ENCODE results near the gene RAB28.
"Not testable (repeated sequence)": the region's sequence is repeated elsewhere in the genome, so short reads cannot be mapped to it uniquely, and the experiment has no call there.

The RAB28 gene

DNA sequence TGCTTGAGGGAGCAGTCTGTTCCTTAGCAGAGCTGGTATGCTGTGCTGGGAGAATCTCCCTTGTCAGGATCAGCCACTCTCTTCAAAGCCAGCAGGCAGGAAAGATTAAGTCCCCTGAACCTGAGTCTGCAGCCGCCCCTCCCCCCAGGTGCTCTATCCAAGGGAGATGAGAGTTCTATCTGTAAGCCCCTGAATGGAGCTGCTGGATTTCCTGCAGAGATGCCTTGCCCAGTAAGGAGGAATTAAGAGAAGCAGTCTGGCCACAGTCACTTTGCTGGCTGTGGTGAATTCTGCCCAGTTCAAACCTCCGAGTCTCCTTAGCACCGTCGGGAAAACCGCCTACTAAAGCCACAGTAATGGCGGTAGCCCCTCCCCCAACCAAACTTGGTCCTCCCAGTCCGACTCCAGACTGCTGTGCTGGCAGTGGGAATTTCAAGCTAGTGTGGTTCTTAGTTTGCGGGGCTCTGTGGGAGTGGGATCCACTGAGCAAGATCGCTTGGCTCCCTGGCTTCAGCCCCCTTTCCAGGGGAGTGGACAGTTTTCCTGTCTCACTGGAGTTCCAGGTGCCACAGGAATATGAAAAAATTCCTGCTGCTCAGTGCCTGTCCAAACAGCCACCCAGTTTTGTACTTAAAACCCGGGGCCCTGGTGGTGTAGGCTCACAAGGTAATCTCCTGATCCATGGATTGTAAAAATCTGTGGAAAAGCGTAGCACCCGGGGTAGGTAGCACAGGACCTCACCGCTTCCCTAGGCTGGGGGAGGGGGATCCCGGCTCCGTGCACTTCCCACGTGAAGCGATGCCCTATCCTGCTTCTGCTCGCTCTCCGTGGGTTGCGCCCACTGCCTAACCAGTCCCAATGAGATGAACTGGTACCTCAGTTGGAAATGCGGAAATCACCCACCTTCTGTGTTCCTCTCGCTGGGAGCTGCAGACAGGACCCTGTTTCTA, 38.0 kb downstream of the RAB28 start:
- no peak for DNase-seq

DNA sequence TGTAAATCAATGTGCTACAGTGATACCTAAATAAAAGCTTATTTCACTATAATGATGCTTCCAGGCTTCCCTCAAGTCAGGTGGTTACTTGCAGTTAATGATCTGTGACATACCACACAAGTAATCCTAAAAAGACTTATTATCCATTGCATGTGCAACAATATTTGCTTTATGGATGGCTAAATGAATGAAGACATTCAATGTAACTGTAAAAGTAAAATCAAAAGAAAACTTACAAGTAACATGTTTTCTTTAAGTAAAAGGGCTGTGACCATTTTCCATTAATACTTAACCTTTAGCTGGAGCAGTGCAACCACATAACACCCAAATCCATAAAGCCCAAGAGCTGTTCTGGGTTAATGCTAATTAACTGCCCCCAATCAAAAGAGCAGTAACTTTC, 42.6 kb downstream of the RAB28 start:
- no peak for DNase-seq

- DNase-seq: no peak
These were observed 47.2 kb downstream of the RAB28 start for GRCh38 chr4:13436962-13437361.

DNA sequence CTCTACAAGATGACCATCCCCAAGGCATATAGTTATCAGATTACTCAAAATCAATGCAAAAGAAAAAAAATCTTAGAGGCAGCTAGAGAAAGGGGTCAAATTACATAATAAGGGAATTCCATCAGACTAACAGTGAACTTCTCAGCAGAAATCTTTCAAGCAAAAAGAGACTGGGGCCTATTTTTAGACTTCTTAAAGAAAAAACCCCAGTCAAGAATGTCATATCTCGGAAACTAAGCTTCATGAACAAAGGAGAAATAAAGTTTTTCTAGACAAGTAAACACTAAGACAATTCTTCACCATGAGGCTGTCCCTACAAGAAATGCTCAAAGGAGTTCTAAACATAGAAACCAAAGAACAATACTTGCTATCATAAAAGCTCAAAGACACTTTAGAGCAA, 51.7 kb downstream of the RAB28 start:
- DNase-seq: no peak

- DNase-seq: no peak
These were observed 53.1 kb downstream of the RAB28 start for GRCh38 chr4:13430834-13431568.

DNA sequence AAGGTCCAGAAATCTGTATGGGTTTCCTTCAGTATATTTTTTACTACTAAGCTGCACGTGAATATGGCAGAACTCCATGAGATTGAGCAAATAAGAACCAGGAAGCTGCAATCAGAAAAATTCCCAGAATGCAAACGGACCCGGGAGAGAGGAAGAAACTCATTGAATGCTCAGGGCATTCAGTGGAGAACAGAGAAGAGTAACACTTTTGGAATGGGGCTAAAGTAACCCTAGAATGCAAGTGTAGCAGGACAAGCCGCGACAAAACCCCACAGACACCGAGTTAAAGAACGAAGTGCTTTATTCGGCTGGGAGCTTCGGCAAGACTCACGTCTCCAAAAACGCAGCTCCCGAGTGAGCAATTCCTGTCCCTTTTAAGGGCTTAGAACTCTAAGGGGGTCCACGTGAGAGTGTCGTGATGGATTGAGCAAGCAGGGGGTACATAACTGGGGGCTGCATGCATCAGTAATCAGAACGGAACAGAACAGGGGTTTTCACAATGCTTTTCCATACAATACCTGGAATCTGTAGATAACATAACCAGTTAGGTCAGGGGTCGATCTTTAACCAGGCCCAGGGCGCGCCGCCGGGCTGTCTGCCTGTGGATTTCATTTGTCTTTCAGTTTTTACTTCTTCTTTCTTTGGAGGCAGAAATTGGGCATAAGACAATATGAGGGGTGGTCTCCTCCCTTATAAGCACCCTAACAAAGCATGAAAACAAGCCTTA, 56.4 kb downstream of the RAB28 start:
- DNase-seq: no peak

GRCh38 chr4:13415068-13415785, 68.9 kb downstream of the RAB28 start:
- DNase-seq: no peak

- DNase-seq: no peak
These were observed 70.3 kb downstream of the RAB28 start for GRCh38 chr4:13413729-13414437.

- DNase-seq: no peak
These were observed 72.2 kb downstream of the RAB28 start for GRCh38 chr4:13411942-13412341.

- no peak for DNase-seq
These were observed 74.8 kb downstream of the RAB28 start for GRCh38 chr4:13409324-13409723.

GRCh38 chr4:13406156-13406555, 78.0 kb downstream of the RAB28 start:
- not testable (repeated sequence) for DNase-seq

GRCh38 chr4:13403833-13404232, 80.3 kb downstream of the RAB28 start:
- no peak for DNase-seq

DNA sequence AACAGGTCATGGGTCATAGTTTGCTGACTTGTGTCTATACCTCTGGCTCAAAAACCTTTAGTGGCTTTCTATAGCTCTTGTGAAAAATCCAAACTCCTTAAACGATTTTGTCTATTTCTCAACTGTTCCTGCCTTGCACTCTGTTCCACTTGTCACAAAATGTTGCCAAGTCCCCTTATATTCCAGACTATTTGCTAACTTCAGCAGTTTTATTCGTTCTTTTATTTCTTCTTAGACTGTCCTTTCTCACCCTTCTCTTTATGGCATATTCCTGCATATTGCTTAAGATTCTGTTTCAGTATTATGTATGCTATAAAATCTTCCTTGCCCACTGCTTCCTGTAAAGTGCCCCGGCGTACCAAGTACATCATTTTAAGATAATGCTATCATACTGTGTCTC, 80.8 kb downstream of the RAB28 start:
- DNase-seq: no peak

DNA sequence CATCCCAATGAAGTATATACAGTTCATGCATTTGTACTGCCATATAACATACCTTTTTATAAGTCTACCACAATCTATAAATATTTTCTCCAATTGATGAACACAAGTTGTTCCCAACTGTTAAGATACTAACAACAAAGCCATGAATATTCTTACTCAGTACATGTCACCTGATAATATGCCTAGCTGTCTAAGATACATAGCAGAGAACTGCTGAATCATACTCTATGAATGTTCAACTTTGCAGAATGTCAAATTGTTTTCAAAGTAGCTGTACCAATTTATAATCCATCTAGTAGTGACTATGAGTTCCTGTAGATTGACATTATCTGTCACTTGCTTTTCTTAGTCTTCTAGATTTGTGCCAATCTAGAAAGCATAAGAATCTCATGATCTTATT, 84.9 kb downstream of the RAB28 start:
- DNase-seq: no peak

- DNase-seq: no peak
These were observed 88.0 kb downstream of the RAB28 start for GRCh38 chr4:13396161-13396560.

GRCh38 chr4:13389901-13390300, 94.2 kb downstream of the RAB28 start:
- not testable (repeated sequence) for DNase-seq

DNA sequence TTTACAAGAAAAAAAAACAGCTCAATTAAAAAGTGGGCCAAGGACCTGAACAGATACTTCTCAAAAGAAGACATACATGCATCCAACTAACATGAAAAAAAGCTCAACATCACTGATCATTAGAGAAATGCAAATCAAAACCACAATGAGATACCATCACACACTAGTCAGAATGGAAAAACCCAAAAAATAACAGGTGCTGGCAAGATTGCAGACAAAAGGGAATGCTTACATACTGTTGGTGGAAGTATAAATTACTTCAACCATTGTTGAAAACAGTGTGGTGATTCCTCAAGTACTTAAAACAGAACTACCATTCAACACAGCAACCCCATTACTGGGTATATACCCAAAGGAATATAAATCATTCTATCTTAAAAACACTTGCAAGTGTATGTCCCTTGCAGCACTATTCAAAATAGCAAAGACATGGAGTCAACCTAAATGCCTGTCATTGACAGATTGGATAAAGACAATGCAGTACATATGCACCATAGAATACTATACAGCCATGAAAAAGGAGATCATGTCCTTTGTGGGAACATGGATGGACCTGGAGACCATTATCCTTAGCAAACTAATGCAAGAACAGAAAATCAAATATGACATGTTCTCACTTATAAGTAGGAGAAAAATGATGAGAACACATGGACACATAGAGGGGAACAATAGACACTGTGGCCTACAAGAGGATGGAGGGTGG, 97.6 kb downstream of the RAB28 start:
- DNase-seq: no peak

DNA sequence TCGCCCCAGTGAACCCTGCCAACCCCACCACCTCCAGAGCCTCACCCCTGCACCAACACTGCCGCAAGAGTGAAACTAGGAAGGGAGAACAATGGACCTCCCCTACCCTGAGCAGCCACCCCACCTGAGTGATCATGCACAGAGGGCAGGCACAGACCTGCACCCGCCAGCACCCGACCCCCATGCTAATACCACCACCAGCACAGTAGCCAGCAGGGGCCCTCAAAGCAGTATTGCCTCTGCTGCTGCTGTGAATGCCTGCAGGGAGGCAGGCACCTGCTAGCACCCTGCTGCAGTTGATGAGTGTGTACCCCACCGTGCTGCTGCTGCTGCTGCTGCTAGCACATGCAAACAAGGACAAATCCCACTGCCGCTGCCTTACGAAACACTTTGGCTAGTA, 100.1 kb downstream of the RAB28 start:
- DNase-seq: no peak

GRCh38 chr4:13378973-13379759, 105.0 kb downstream of the RAB28 start:
- DNase-seq: no peak

- no peak for DNase-seq
These were observed 113.1 kb downstream of the RAB28 start for GRCh38 chr4:13371048-13371447.

GRCh38 chr4:13368217-13368616, 115.9 kb downstream of the RAB28 start:
- no peak for DNase-seq
